C4-2B (cell line): Measurements from ENCODE around the gene LILRA6.
"Not testable (repeated sequence)": the region's sequence is repeated elsewhere in the genome, so short reads cannot be mapped to it uniquely, and the experiment has no call there.

Source experiments
- CTCF ChIP-seq: fragments of 450-650 bp; conservative IDR thresholded peaks from 2 replicates; pipeline ENCODE4 v1.5.1; 2017; ENCODE audit warnings: mild to moderate bottlenecking
- ZFX ChIP-seq: fragments of 450-650 bp; IDR thresholded peaks from 2 replicates; pipeline ENCODE4 v1.6.1; 2017

GRCh38 chr19:54243809-54244208, 1.2 kb upstream of the LILRA6 start:
- TF ChIP-seq CTCF, ZFX: not testable (repeated sequence)
